GM12874 (cell line): Measurements from ENCODE around the gene SIGLEC1.

ENCODE experiments used
- CTCF ChIP-seq: IDR thresholded peaks from 2 replicates; pipeline ENCODE4 v1.5.1; 2011; ENCODE audit warnings: low read depth, mild to moderate bottlenecking, control low read depth, low read length, moderate library complexity; ENCODE audit not compliant: insufficient read depth

Gene SIGLEC1

DNA sequence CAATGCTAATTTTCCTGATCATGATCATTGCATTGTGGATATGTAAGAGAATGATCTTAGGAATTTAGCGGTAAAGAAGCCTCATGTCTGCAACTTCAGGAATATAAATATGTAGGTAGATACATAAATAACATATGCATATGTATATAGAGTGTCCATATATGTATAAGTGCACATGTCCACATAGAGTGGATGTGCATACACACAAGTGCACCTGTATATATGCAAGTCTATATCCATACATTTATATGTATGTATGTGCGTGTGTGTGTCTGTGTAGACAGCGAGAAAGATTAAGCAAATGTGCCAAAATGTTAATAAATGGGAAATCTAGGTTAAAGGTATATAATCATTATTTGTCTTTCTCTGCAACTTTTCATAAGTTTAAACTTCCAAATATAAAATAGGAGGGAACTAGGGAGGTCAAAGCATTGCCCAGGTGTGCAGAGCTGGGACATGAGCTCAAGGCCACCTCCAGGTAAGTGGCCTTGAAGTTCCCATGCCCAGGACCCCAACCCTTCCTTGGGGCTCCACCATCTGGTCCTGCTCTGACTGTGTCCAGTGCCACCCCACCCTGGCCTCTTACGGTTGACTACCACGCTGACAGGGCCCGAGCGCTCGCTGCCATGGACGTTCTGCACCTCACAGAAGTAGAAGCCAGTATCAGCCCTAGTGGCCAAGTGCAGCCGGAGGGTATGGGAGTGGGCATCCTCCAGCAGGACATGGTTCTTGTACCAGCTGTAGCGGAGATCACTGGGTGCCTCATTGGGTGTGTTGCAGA is 9.6 kb downstream of the SIGLEC1 start:
- no peak for TF ChIP-seq CTCF

GRCh38 chr20:3701061-3701998 is 11.1 kb downstream of the SIGLEC1 start:
- TF ChIP-seq CTCF, result no peak

GRCh38 chr20:3699037-3699436 is 13.4 kb downstream of the SIGLEC1 start:
- TF ChIP-seq CTCF, result no peak

DNA sequence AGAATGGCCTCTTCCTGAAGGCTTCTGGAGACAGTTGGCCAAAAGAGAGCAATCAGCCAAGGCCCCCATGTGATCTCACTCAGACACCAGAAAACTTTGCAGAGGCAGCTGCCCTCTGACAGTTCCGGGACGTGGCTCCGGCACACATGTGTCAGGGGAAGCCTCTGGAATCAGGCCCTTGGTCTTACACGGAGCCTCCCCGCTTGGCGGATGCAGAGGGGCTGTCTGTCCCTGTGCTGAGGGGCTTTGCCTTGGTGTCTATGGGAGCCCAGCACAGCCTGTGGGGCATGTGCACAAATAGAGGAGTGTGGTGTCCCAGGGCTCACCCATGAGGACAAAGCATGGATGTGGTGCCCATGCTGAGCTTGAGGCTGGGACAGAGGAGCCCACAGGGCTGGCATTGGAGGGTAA is 13.8 kb downstream of the SIGLEC1 start:
- no peak for TF ChIP-seq CTCF

GRCh38 chr20:3697588-3698305 is 14.7 kb downstream of the SIGLEC1 start:
- no peak for TF ChIP-seq CTCF

- TF ChIP-seq CTCF, result no peak
Observed at GRCh38 chr20:3696745-3697587, 15.4 kb downstream of the SIGLEC1 start.
